NCI-H526 (cell line): ENCODE measurements around the gene MEIOSIN.
"Not testable (repeated sequence)": the region's sequence is repeated elsewhere in the genome, so short reads cannot be mapped to it uniquely, and the experiment has no call there.

Experiments
- DNase-seq, 2 experiments: peaks; one replicate each; lab custom pipeline; 2025; lab: John Stamatoyannopoulos, UW

MEIOSIN gene

DNA sequence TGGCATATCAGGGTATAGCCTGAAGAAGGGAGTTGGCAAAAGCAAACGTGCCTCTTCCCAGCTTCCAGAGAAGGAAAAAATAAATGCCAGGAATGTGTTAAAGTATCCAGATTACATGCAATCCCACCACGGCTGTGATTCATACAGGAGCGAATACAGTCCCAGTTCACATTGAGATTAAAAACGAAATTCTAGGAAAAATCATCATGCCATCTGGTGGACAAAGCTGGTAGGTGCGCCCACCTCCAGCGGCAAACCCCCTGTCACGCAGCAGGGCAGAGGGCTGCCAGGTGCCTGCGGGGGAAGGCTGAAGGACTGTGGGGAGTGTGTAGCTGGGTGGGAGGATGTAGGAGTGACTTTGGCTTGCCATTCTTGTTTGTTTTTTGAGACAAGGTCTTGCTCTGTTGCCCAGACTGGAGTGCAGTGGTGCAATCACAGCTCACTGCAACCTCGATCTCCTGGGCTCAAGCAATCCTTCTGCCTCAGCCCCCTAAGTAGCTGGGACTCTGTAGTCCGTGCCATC lies 65.8 kb downstream of the MEIOSIN start:
- peak in 1 of 2 experiments; percentile 69 for DNase-seq

DNA sequence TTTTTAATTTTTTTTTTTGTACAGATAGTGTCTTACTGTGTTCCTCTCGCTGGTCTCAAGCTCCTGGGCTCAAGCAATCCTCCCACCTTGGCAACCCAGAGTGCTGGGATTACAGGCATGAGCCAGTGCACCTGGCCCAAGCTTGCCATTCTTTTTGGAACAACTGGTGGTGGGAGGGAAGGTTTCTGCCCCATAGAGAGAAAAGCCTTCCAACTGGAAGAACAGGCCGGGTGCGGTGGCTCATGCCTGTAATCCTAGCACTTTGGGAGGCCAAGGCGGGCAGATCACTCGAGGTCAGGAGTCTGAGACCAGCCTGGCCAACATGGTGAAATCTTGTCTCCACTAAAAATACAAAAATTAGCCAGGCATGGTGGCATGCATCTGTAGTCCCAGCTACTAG lies 66.3 kb downstream of the MEIOSIN start:
- DNase-seq: not testable (repeated sequence)

DNA sequence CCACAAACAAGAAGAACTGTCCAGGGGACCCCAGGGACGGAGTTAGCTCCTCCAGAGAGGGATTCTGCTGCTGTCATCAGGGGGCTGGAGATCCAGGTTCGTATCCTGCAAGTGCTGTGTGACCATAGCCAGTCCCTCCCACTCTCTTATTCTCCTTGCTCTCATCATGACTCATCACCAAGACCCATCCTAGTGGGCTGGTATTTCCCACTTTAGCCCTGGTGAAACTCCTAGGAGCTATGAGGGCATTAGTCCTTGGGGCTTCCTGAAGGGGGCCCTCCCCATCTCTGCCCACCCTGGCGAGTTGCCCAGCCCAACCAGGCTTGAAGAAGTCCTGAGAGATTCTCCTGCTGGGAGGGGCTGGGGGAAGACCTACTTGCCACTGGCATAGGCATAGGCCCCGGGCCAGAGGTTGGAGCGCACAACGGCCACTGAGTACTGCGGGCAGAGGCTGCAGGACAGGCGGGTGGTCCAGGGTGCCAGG lies 66.9 kb downstream of the MEIOSIN start:
- no peak for DNase-seq

DNA sequence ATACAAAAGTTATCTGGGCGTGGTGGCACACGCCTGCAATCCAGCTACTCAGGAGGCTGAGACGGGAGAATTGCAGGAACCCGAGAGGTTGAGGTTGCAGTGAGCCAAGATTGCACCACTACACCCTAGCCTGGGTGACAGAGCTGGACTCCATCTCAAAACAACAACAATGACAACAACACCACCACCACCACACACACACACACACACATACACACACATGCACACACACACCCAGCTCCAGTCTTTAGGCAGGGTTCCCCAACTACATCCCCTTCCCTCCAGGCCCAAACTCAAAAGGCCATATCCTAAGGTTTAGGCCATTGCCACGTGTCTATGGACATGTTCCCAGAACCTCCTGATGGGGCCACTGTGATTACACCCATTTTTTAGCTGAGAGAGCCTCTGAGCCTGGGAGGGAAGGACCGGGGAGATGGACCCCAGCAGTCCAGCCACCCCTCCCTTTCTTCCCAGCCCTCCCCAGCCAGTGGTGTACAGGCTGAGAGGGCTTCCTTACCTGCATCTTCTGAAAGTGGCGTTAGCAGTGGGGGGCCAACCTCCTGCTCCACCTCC lies 68.5 kb downstream of the MEIOSIN start:
- DNase-seq: no peak

DNA sequence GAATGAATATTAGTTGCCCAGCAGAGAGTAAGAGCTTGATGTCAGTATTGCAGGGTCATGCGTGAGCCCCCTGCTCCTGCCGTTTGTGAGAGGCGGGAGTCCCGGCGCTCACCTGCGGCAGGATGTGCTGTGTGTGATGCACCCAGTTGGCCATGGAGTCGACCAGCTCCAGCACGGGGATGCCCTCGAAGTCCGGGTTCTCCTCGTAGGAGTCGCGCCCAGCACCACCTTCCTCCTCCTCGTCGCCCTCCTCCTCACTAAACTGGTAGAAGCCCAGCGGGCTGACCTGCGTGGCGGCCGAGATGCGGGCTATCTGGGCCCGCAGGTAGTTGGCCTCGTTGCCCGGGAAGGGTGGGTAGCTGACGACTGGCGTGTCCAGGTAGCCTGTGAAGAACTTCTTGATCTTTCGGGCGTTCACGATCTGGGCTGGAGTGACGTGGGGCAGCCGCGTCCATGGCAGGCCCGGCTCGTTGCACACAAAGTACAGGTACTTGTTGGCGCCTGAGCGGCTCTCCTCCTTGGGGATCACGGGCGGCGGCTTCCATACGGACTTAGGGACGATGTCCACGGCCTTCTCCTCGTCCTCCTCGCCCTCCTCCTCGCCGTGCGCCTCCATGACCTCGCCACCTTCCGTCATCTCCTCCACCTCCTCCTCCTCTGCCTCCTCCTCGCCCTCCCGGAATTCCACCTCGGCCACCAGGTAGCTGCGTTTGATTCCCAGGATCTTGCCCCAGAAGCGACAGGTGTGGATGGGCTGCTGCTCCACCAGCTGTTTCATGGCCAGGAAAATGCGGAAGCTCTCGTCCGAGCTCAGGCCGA lies 71.1 kb downstream of the MEIOSIN start:
- no peak for DNase-seq

DNA sequence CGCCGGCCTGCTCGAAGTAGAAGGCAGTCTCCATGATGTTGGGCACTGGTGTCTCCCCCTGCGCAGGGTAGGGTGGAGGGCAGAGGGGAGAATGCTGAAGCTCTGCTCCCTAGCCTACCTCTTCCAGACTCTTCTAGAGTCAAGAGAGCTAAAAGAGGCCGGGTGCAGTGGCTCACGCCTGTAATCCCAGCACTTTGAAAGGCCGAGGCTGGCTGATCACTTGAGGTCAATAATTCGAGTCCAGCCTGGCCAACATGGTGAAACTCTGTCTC lies 71.7 kb downstream of the MEIOSIN start:
- no peak for DNase-seq

DNA sequence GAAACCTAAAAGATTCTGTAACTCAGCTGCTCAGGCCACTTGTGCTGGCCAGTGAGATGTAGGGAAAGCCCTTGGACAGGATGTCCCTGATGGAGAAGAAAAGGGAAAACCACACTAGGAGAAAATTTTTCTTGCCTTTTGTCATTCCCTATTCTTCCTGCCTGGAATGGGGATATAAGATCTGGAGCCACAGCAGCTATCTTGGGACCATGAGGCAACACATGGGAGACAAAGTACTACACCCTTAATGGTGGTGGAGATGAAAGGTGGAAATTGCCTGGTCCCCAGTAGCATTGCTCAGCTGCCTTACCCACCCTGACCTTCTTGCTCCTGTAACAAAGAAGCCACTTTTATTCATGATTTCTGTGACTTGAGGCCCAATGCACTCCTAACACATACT lies 72.5 kb downstream of the MEIOSIN start:
- no peak for DNase-seq

DNA sequence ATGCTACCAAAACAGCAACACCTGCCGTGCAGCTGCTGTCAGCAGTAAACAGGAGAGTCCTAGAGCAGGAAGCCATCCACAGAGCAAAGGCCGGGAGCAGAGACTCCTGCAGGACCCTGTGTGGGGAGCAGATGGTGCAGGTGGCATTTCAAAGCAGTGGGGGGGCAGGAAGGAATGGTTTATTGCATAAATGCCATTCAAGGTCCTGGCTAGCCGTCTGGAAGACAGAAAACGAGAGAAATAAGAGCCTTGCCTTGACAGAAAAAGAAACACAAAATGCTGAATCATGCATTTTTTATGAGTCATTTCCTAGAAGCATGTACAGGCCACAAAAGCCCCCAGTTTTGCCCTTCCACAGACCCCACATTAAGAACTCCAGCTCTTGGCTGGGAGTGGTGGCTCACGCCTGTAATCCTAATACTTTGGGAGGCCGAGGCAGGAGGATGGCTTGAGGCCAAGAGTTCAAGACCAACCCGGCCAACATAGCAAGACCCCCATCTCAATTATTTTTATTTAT lies 76.5 kb downstream of the MEIOSIN start:
- peak in 1 of 2 experiments; percentile 28 for DNase-seq

DNA sequence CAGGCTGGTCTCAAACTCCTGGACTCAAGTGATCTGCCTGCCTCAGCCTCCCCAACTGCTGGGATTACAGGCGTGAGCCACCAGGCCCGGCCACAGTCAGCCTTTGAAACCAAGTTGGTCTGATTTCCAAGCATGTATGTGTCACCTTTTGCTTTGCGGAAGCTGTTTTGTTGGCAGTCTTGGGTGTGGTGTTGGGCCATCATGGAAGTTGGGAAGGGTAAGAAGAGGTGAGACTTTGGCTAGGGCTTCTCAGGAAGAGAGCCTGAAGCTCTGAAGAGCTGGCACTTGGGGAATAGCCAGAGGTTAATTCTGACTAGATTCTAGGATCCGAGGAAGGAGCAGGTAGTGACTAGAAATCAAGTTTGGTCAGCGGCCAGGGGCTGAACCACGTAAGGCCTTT lies 79.1 kb downstream of the MEIOSIN start:
- no peak for DNase-seq
